Fibroblast of mammary gland (primary cell): ENCODE results near the gene DEUP1.

Experiments used
- DNase-seq: peaks from one replicate; pipeline ENCODE4 v3.0.0-alpha.2; 2010; ENCODE audit warnings: low read depth
- H3K4me3 ChIP-seq: 2 replicates; pipeline ENCODE4 v1.5.1; 2011; ENCODE audit warnings: low read depth, mild to moderate bottlenecking, low read length, moderate library complexity; ENCODE audit not compliant: control insufficient read depth
- CTCF ChIP-seq: conservative IDR thresholded peaks from 2 replicates; pipeline ENCODE4 v1.5.1; 2011; ENCODE audit warnings: low read depth, low read length, inconsistent platforms; ENCODE audit not compliant: control insufficient read depth, insufficient read depth

Gene DEUP1

GRCh38 chr11:93389737-93390136 lies 59.2 kb downstream of the DEUP1 start:
- peak; percentile 12 for DNase-seq
- no peak for TF ChIP-seq CTCF
- H3K4me3 ChIP-seq, result no peak overlapping the region

GRCh38 chr11:93392867-93393266 lies 62.3 kb downstream of the DEUP1 start:
- TF ChIP-seq CTCF, result no peak
- no peak overlapping the region for H3K4me3 ChIP-seq
- peak; percentile 7 for DNase-seq

- no peak overlapping the region for H3K4me3 ChIP-seq
- TF ChIP-seq CTCF, result no peak
- DNase-seq, result no peak
These were observed 62.8 kb downstream of the DEUP1 start for GRCh38 chr11:93393386-93393785.

- H3K4me3 ChIP-seq, result no peak overlapping the region
These were observed 63.9 kb downstream of the DEUP1 start for GRCh38 chr11:93394488-93394887.

GRCh38 chr11:93396316-93396715 lies 65.8 kb downstream of the DEUP1 start:
- H3K4me3 ChIP-seq, result no peak overlapping the region
- DNase-seq, result no peak
- no peak for TF ChIP-seq CTCF

More at GRCh38 chr11:93394488-93394887, 63.9 kb downstream of the DEUP1 start:
- DNase-seq, result no peak
- no peak for TF ChIP-seq CTCF

- no peak for DNase-seq
- H3K4me3 ChIP-seq, result no peak overlapping the region
- TF ChIP-seq CTCF, result no peak
These were observed 73.4 kb downstream of the DEUP1 start for GRCh38 chr11:93403930-93404329.

- peak; percentile 53 for DNase-seq
- H3K4me3 ChIP-seq, result no peak overlapping the region
- TF ChIP-seq CTCF, result no peak
These were observed 77.3 kb downstream of the DEUP1 start for GRCh38 chr11:93407777-93408401.
